Measurements from ENCODE around the gene GBGT1.

- TF ChIP-seq TAF1 (IDR thresholded peaks at IDR 0.05; ENCODE audit: low read depth, low read length) (no peak), POLR2AphosphoS5 (IDR thresholded peaks at IDR 0.05; ENCODE audit: low read depth, low read length) (0 out of 2 replicates have a peak, but pooled peaks have one; percentile 12), POLR2A (IDR thresholded peaks at IDR 0.05; ENCODE audit: low read depth, low read length) (no peak), SPI1 (IDR thresholded peaks at IDR 0.05; ENCODE audit: low read depth, low read length) (no peak), PAX5 (IDR thresholded peaks at IDR 0.05; ENCODE audit: insufficient read depth, low read length, severe bottlenecking) (no peak), POU2F2 (IDR thresholded peaks at IDR 0.05; ENCODE audit: low read depth, low read length) (0 out of 2 replicates have a peak, but pooled peaks have one; percentile 4)
These were observed 43.1 kb downstream of the GBGT1 start for GRCh38 chr9:133120501-133121197.

Measured in GM12891 (cell line).